ENCODE results near the gene CGREF1.

DNA sequence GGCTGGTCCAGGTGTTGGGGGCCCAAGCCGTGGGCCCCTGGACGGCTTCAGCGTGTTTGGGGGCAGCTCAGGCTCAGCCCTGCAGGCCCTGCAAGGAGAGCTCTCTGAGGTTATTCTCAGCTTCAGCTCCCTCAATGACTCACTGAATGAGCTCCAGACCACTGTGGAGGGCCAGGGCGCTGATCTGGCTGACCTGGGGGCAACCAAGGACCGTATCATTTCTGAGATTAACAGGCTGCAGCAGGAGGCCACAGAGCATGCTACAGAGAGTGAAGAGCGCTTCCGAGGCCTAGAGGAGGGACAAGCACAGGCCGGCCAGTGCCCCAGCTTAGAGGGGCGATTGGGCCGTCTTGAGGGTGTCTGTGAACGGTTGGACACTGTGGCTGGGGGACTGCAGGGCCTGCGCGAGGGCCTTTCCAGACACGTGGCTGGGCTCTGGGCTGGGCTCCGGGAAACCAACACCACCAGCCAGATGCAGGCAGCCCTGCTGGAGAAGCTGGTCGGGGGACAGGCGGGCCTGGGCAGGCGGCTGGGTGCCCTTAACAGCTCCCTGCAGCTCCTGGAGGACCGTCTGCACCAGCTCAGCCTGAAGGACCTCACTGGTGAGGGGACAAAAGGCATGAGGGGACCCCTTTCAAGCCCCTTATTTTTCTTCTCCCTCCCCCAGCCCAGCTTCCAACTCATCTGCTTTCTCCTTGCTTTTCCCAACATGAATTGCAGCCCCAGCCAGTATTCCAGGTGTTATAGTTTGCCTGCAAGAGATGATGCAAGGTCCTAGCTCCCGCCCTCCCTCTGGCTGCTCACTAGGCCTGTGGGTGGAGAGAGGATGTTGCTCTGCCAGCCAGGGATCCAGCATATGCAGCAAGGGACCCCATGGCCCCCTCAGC is 35.3 kb downstream of the CGREF1 start:
- TF ChIP-seq, protein P1, sequence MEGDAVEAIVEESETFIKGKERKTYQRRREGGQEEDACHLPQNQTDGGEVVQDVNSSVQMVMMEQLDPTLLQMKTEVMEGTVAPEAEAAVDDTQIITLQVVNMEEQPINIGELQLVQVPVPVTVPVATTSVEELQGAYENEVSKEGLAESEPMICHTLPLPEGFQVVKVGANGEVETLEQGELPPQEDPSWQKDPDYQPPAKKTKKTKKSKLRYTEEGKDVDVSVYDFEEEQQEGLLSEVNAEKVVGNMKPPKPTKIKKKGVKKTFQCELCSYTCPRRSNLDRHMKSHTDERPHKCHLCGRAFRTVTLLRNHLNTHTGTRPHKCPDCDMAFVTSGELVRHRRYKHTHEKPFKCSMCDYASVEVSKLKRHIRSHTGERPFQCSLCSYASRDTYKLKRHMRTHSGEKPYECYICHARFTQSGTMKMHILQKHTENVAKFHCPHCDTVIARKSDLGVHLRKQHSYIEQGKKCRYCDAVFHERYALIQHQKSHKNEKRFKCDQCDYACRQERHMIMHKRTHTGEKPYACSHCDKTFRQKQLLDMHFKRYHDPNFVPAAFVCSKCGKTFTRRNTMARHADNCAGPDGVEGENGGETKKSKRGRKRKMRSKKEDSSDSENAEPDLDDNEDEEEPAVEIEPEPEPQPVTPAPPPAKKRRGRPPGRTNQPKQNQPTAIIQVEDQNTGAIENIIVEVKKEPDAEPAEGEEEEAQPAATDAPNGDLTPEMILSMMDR (IDR thresholded peaks at IDR 0.05): no peak
- no peak for TF ChIP-seq POLR2A (IDR thresholded peaks at IDR 0.05)

Data from uterus (tissue), 2 donors.